ENCODE results near the gene CRACR2A.

- TF ChIP-seq CTCF (IDR thresholded peaks at IDR 0.05; ENCODE audit: low read length) (no peak), EZH2 (optimal IDR thresholded peaks at IDR 0.05; ENCODE audit: low read depth, low read length) (no peak)
These were observed 116.6 kb downstream of the CRACR2A start for GRCh38 chr12:3636328-3636727.

Data from MM.1S (cell line).